Endothelial cell of umbilical vein (primary cell): ENCODE results near the gene KCNJ6. TPM values are rescaled to one million over a fixed set of nuclear protein-coding genes. Genes with fewer than 3 reads are reported as not detected.

Source experiments
- BruUV-seq: library from RNA; stranded (reverse); fragments of 400-500 nt; replicated peaks from 2 replicates; lab custom pipeline; 2021; lab: Mats Ljungman, UMichigan
- CTCF ChIA-PET: fragments of 300-600, 350-600 bp; sonication (Branson Sonifier 250); formaldehyde crosslinking; loops from one replicate; lab custom pipeline; 2021; ENCODE audit warnings: antibody characterized with exemption, inconsistent platforms; lab: Charles Lee
- POLR2A ChIA-PET: fragments of 300-600, 350-600 bp; sonication (Branson Sonifier 250); formaldehyde crosslinking; loops from one replicate; lab custom pipeline; 2021; ENCODE audit warnings: antibody characterized with exemption, inconsistent platforms; lab: Charles Lee
- DNase-seq: peaks from one replicate; pipeline ENCODE4 v3.0.0-alpha.2; 2011; ENCODE audit warnings: low read depth, low spot score
- FAIRE-seq: peaks from 2 replicates; lab custom pipeline; 2011; peaks lifted over from hg19 to GRCh38; lab: Jason Lieb, UNC
- H2AFZ ChIP-seq: 2 replicates; pipeline ENCODE4 v1.6.0; 2012; ENCODE audit warnings: low read depth, low read length, control low read depth, inconsistent platforms
- H3K27ac ChIP-seq: 2 replicates; pipeline ENCODE4 v1.5.1; 2011; ENCODE audit warnings: low read depth, mild to moderate bottlenecking, control low read depth, low read length, moderate library complexity; ENCODE audit not compliant: insufficient read depth
- H3K27me3 ChIP-seq, 2 experiments: 2 replicates each; pipeline versions ENCODE4 v1.6.0 to v1.6.1; 2011; ENCODE audit warnings: low read length in 2 of 2, mixed read lengths in 1 of 2; ENCODE audit not compliant: control insufficient read depth in 2 of 2, insufficient read depth in 2 of 2
- H3K36me3 ChIP-seq, 2 experiments: 2 replicates in 1 of 2; 3 replicates in 1 of 2; pipeline ENCODE4 v1.5.1; 2011; ENCODE audit warnings: low read length in 2 of 2, mild to moderate bottlenecking in 1 of 2, moderate library complexity in 1 of 2; ENCODE audit not compliant: control insufficient read depth in 2 of 2, insufficient read depth in 2 of 2; ENCODE audit errors: extremely low read depth in 1 of 2
- H3K4me1 ChIP-seq: 3 replicates; pipeline ENCODE4 v1.5.1; 2011; ENCODE audit warnings: mild to moderate bottlenecking, low read length; ENCODE audit not compliant: control insufficient read depth, insufficient read depth; ENCODE audit errors: extremely low read depth
- H3K4me2 ChIP-seq: 2 replicates; pipeline ENCODE4 v1.6.1; 2011; ENCODE audit warnings: low read length, control low read depth, mixed read lengths; ENCODE audit not compliant: insufficient read depth
- H3K4me3 ChIP-seq, 3 experiments: fragments of 200-600 bp in 1 of 3; sonication (generic), shearing (Covaris generic) in 1 of 3; replicated peaks in 1 of 3; 2 replicates each; pipeline ENCODE4 v1.5.1; 2011 to 2016; ENCODE audit warnings: control low read depth in 3 of 3, low read length in 3 of 3, mild to moderate bottlenecking in 2 of 3, inconsistent platforms in 1 of 3, low read depth in 1 of 3, moderate library complexity in 1 of 3; ENCODE audit not compliant: insufficient read depth in 1 of 3
- H3K79me2 ChIP-seq: 2 replicates; pipeline ENCODE4 v1.6.0; 2012; ENCODE audit warnings: low read length, inconsistent platforms; ENCODE audit not compliant: control insufficient read depth, insufficient read depth
- H3K9ac ChIP-seq: replicated peaks from 2 replicates; pipeline ENCODE3; 2011; ENCODE audit warnings: low read length, control low read depth; ENCODE audit not compliant: insufficient read depth; ENCODE audit errors: extremely low read depth
- H3K9me1 ChIP-seq: replicated peaks from 3 replicates; pipeline ENCODE4 v1.6.0; 2011; ENCODE audit warnings: mild to moderate bottlenecking, low read length; ENCODE audit not compliant: control insufficient read depth, insufficient read depth; ENCODE audit errors: extremely low read depth
- H3K9me3 ChIP-seq: replicated peaks from 2 replicates; pipeline ENCODE4 v1.5.1; 2012; ENCODE audit warnings: low read length, inconsistent platforms; ENCODE audit not compliant: control insufficient read depth, insufficient read depth
- H4K20me1 ChIP-seq: replicated peaks from 2 replicates; pipeline ENCODE3; 2011; ENCODE audit warnings: mild to moderate bottlenecking, low read length; ENCODE audit not compliant: control insufficient read depth, insufficient read depth; ENCODE audit errors: extremely low read depth
- CTCF ChIP-seq, 2 donors: IDR thresholded peaks; 1 replicate in 1 of 2; 2 replicates in 1 of 2; pipeline ENCODE4 v1.5.1; 2011; ENCODE audit warnings: low read length in 2 of 2, mild to moderate bottlenecking in 2 of 2, moderate library complexity in 2 of 2, control low read depth in 1 of 2, inconsistent platforms in 1 of 2, low read depth in 1 of 2; ENCODE audit not compliant: insufficient read depth in 1 of 2; ENCODE audit errors: extremely low read depth in 1 of 2
- EZH2 ChIP-seq: IDR thresholded peaks from 2 replicates; pipeline ENCODE4 v1.6.1; 2012; ENCODE audit warnings: borderline replicate concordance, low read depth, mild to moderate bottlenecking, moderate library complexity, low read length, inconsistent platforms; ENCODE audit not compliant: severe bottlenecking
- FOS ChIP-seq: IDR thresholded peaks from 2 replicates; pipeline ENCODE4 v1.6.1; 2011; ENCODE audit warnings: mild to moderate bottlenecking, low read length, moderate library complexity, borderline replicate concordance; ENCODE audit not compliant: insufficient read depth
- GATA2 ChIP-seq: IDR thresholded peaks from 2 replicates; pipeline ENCODE4 v1.7.0; 2011; ENCODE audit warnings: low read depth, mild to moderate bottlenecking, moderate library complexity, mixed read lengths, low read length; ENCODE audit not compliant: insufficient read length, insufficient read depth
- JUN ChIP-seq: IDR thresholded peaks from 2 replicates; pipeline ENCODE4 v1.6.1; 2011; ENCODE audit warnings: borderline replicate concordance, low read depth; ENCODE audit not compliant: insufficient read length, insufficient read depth
- MAX ChIP-seq: IDR thresholded peaks from 2 replicates; pipeline ENCODE4 v1.6.1; 2011; ENCODE audit not compliant: insufficient read depth, insufficient read length
- MYC ChIP-seq: IDR thresholded peaks from one replicate; pipeline ENCODE4 v1.6.1; 2011; ENCODE audit warnings: mild to moderate bottlenecking, low read depth, low read length
- POLR2A ChIP-seq: IDR thresholded peaks from 2 replicates; pipeline ENCODE4 v1.6.1; 2012; ENCODE audit warnings: low read depth, mild to moderate bottlenecking, control low read depth, low read length
- POLR2AphosphoS5 ChIP-seq: IDR thresholded peaks from 2 replicates; pipeline ENCODE4 v1.6.1; 2012; ENCODE audit warnings: low read depth, mild to moderate bottlenecking, control low read depth, low read length, moderate library complexity; ENCODE audit not compliant: insufficient read depth
- dilution Hi-C: fragments of 300-500 bp; cut with MboI; formaldehyde crosslinking; loops from one replicate; pipeline ENCODE4 v1.15.0; 2019; ENCODE audit warnings: low sequenced_read_pairs; ENCODE audit not compliant: extremely low pct_ligation_motif_present
- intact Hi-C: fragments of 100-400 bp; cut with micrococcal nuclease; formaldehyde crosslinking; loops from one replicate; pipeline ENCODE4 v1.10.0; 2022
- polyA plus RNA-seq, 4 experiments: library from polyadenylated mRNA; depleted of rRNA in 3 of 4; stranded (reverse) in 3 of 4; unstranded in 1 of 4; fragments of >200 nt; gene quantifications; 2 replicates each; pipeline versions ENCODE4 v1.2.1 to v1.2.3, GENCODE V29; 2011 to 2012; ENCODE audit warnings: missing spikeins in 1 of 4
- total RNA-seq: library from RNA; stranded (reverse); gene quantifications from 2 replicates; pipeline ENCODE4 v1.2.3, GENCODE V29; 2021

Gene KCNJ6
- total and polyA plus RNA-seq, 2 donors (not counting 3 experiments of a cell fraction or from before 2014, with no cell fraction given) = not detected

GRCh38 chr21:37899146-37899545 is 17.1 kb downstream of the KCNJ6 start:
- BruUV-seq = no TSS peak
- POLR2A ChIA-PET = no interaction called here
- no peak overlapping the region for H3K4me2 ChIP-seq
- FAIRE-seq (no peak), DNase-seq (no peak)
- H3K27me3 ChIP-seq = peaks cover 2 to 5% of the 10 kb centered on the region in 2 experiments
- no peak overlapping the region for H3K9ac ChIP-seq
- no peak overlapping the region for H2AFZ ChIP-seq
- no peaks in the 10 kb centered on the region for H3K79me2 ChIP-seq
- H3K9me1 ChIP-seq = no peaks in the 10 kb centered on the region
- CTCF ChIA-PET = no interaction called here
- H3K27ac ChIP-seq = no peak overlapping the region
- dilution Hi-C loops (no loop called here), intact Hi-C loops (no loop called here)
- H3K4me1 ChIP-seq = no peaks in the 10 kb centered on the region
- no peaks in the 10 kb centered on the region for H4K20me1 ChIP-seq
- H3K4me3 ChIP-seq = no peak overlapping the region
- no peak for TF ChIP-seq GATA2
- no peak for TF ChIP-seq EZH2
- TF ChIP-seq CTCF (IDR thresholded peaks at IDR 0.05; ENCODE audit: extremely low read depth in 1 of 2, insufficient read depth in 1 of 2, low read depth in 1 of 2, low read length in 2 of 2) = no peak
- TF ChIP-seq POLR2AphosphoS5 = no peak
- TF ChIP-seq MYC = no peak
- TF ChIP-seq JUN = no peak
- no peak for TF ChIP-seq MAX
- TF ChIP-seq FOS = no peak
- no peak for TF ChIP-seq POLR2A
- no peaks in the 10 kb centered on the region for H3K9me3 ChIP-seq
- H3K36me3 ChIP-seq = no peaks in the 10 kb centered on the region
